ENCODE data around the gene CA5B.
"Not testable (repeated sequence)": the region's sequence is repeated elsewhere in the genome, so short reads cannot be mapped to it uniquely, and the experiment has no call there.

The CA5B gene, protein sequence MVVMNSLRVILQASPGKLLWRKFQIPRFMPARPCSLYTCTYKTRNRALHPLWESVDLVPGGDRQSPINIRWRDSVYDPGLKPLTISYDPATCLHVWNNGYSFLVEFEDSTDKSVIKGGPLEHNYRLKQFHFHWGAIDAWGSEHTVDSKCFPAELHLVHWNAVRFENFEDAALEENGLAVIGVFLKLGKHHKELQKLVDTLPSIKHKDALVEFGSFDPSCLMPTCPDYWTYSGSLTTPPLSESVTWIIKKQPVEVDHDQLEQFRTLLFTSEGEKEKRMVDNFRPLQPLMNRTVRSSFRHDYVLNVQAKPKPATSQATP

GRCh38 chrX:15737959-15738902 lies at the start of gene CA5B:
Gene CA5B, plus strand, starts transcription at chrX:15738270. Its CDS starts 11,754 bp downstream, at chrX:15750024.
- peak; percentile 96 for DNase-seq

DNA sequence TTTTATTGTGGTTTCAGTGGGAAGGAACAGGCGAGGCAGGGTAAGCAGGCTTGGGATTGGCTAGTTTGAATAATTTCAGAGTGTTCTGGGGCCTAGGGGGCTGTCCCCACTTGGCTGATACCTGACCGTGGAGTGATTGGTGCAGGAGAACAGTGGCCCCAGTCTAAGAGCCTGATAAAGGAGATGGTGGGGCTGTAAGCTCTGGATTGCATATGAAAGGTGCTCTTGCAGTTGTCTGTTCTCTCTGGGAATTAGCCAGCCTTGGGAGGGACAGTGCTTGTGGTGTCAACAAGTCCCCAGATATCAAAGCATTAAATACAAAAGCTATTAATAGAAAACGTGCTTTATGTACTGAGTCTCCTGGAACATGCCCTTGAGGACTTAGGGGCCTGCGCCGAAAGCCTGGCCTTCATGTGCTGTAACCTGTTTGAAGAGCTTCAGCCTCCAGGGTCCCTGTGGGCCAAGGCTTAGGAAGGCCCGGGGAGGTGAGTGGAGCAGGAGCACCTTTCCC lies 43.1 kb upstream of the CA5B start:
- DNase-seq, result peak; percentile 50

GRCh38 chrX:15696516-15696915 lies 41.6 kb upstream of the CA5B start:
- DNase-seq, result no peak

DNA sequence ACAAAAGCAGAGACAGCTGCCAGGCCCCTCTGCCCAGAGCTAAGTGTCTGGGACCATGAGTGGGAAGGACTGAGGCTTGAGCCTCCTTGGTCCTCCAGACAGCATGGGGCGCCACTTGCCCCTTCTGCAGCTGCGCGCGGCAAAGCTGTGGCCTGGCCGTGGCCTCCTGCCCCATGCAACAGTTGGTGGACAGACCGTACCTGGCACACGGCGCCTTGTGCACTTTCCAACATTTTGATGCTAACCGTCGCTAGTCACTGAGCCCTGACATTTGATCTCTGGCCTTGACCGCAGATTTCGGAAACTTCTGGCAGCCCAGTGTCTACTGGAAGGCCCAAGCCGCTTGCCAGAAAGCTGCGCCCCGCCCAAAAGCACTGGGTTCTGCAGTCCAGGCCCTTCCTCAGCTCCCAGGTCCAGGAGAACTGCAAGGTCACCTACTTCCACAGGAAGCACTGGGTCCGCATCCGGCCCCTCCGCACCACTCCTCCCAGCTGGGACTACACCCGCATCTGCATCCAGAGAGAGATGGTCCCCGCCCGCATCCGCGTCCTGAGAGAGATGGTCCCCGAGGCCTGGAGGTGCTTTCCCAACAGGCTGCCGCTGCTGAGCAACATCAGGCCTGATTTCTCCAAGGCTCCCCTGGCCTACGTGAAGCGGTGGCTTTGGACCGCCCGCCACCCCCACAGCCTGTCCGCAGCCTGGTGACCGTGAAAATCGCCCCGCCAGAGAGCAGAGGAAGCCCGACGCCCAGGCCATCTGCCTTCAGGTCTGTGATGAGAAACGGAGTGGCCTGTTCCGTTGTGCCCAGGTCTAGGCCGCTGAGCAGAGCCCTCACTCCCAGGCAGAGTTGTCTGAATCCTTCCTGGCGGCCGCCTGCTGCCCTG lies 35.3 kb upstream of the CA5B start:
- DNase-seq, result no peak

DNA sequence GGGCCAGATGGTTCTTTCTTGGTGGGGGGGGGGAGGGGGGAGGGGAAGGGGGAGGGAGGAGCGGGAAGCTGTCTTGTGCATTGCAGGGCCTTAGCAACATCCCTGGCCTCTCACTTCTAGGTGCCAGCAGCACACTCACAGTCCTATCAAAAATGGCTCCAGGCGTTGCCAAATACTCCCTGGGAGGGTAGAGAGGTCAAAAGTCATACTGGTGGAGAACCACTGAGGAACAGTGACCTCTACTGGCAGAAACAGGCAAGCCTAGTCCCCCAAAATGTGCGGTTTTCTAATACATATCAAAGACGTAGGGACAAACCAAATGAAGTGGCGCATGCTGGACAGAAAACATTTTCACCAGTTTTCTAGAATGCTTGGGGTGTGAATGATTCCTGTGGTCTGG lies 34.3 kb upstream of the CA5B start:
- DNase-seq, result not testable (repeated sequence)

- DNase-seq, result not testable (repeated sequence)
Measured at GRCh38 chrX:15704273-15704672, 33.8 kb upstream of the CA5B start.

DNA sequence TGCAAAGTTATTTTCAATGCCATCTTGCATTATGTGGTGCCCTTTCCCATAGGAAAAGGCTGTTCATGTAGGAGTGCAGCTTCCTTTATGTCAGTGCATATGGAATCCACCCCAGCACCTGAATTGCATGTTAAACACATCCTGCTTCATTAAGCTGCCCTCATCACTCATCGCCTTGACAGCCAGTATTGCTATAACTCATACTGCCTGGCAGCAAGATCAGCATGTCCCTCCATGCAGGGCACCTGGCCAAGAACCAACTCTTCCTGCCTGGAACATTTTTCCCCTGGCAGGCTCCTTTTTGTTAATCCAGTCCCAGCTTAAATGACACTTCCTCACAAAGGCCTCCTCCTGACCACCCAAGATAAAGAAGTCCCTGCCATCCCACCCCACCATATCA lies 23.5 kb upstream of the CA5B start:
- no peak for DNase-seq

GRCh38 chrX:15718283-15718970 lies 19.6 kb upstream of the CA5B start:
- DNase-seq, result no peak

GRCh38 chrX:15719324-15719968 lies 18.6 kb upstream of the CA5B start:
- no peak for DNase-seq

- DNase-seq, result no peak
Measured at GRCh38 chrX:15721911-15722310, 16.2 kb upstream of the CA5B start.

DNA sequence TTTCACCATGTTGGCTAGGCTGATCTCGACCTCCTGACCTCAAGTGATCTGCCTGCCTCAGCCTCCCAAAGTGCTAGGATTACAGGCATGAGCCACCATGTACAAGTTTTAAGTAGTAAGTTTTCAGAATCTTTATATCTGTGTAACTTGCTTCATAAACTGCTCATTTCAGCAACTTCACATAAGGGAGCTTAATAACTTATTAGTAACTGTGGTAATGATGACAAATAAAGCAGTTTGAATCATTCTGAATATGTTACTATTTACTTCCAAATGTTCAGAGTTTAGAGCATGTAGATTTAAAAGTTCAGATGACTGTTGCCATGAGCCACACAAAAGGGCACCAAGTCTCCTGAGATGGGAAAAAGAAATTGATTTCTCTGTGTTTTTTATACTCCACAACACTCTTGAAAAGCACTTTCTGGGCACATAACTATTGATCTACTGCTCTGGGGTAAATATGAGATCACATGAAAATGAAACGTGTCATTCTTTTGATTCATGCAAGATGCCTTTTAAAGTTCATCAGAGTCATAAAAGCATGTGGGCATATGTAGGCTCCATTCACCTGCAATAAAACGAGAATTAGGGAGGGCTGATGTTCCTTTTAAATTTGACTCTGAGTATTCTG lies 14.1 kb upstream of the CA5B start:
- no peak for DNase-seq

- no peak for DNase-seq
Measured at GRCh38 chrX:15724911-15725310, 13.2 kb upstream of the CA5B start.

- DNase-seq, result not testable (repeated sequence)
Measured at GRCh38 chrX:15731368-15731767, 6.7 kb upstream of the CA5B start.

GRCh38 chrX:15737190-15737958 lies 696 bp upstream of the CA5B start:
- no peak for DNase-seq

DNA sequence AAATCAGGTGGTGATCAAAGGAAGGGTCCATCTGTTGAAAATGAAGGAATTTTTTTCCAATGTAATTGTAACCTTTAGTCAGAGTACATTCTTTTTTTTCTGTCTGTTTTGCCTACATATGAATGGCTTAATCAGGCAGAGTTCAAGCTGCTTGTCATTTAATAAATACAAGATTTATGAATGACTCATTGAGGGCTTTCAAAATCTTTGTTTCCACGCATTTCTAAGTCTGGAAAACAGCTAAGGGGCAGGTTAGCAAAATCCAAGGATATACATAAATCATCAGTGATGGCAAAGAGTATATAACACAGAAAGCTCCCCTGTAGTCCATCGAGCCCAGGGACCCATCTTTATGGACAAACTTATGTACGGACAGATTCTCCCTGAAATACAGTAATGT lies 1.8 kb downstream of the CA5B start:
- no peak for DNase-seq

GRCh38 chrX:15744181-15744867 lies 6.3 kb downstream of the CA5B start:
- peak; percentile 69 for DNase-seq

DNA sequence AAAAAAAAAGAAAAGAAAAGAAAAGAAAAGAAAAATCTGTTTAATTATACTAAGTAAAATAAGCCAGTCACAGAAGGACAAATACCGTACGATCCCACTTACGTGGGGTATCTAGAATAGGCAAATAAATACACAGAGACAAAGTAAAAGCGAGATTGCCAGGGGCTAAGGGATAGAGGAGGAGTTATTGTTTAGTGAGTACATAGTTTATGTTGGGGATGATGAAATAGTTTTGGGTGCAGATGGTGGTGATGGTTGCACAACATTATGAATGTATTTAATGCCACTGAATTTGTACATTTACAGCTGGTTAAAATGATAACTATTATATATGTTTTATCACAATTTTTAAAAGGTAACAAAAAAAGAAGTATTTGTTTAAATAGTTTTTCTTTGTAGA lies 7.1 kb downstream of the CA5B start:
- peak; percentile 58 for DNase-seq

- not testable (repeated sequence) for DNase-seq
Measured at GRCh38 chrX:15746651-15747050, 8.6 kb downstream of the CA5B start.

GRCh38 chrX:15747626-15748173 lies 9.6 kb downstream of the CA5B start:
- DNase-seq, result no peak
